Activated CD8-positive, alpha-beta memory T cell treated with anti-CD3 and anti-CD28 coated beads for 48 hours (primary cell): Measurements from ENCODE around the gene SCARF1.

Experiments used
- DNase-seq, 3 experiments: peaks; one replicate each; pipeline ENCODE4 v3.0.0-alpha.2; 2020; ENCODE audit warnings: low read depth in 2 of 3, low spot score in 2 of 3

SCARF1 gene

DNA sequence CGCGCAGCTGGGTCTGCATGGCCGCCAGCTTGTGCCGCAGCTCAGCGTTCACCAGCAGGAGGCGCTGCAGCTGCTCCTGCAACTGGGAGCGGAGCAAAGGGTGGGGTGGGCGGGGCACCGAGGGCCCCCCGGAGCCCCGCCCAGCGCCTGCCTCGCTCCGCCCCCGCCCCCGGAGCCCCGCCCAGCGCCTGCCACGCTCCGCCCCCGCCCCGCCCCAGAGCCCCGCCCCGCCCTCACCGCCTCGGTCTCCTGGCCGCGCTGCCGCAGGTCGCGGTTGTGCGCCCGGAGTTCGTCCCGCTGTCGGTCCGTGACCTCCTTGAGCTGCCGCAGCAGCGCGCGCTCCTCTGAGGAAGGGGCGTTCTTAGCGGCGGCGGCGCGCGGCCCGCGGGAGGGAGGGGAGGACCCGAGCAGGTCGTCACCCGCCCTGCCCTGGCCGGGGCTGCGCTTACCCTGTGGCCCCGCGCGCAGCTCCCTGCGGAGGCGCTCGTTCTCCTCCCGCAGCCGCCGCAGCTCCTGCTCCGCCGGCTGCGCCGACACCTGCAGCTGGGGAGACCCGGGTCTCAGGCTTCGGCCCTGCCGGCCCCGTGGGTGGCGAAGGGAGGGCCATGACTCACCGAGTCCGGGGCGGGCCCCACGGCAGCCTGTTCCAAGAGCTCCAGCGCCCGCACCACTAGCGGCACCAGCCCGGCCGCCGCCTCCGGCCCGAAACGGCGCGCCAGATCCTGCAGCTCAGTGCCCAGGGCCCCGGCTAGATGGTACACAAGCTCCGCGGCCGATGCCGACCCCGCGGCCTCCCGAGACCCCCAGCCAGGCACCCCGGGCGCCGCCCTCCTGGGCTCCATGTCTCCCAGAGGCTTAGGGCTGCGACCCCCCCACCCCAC, 3.7 kb upstream of the SCARF1 start:
- DNase-seq: peak; percentile 79 to 88 (median 83)

DNA sequence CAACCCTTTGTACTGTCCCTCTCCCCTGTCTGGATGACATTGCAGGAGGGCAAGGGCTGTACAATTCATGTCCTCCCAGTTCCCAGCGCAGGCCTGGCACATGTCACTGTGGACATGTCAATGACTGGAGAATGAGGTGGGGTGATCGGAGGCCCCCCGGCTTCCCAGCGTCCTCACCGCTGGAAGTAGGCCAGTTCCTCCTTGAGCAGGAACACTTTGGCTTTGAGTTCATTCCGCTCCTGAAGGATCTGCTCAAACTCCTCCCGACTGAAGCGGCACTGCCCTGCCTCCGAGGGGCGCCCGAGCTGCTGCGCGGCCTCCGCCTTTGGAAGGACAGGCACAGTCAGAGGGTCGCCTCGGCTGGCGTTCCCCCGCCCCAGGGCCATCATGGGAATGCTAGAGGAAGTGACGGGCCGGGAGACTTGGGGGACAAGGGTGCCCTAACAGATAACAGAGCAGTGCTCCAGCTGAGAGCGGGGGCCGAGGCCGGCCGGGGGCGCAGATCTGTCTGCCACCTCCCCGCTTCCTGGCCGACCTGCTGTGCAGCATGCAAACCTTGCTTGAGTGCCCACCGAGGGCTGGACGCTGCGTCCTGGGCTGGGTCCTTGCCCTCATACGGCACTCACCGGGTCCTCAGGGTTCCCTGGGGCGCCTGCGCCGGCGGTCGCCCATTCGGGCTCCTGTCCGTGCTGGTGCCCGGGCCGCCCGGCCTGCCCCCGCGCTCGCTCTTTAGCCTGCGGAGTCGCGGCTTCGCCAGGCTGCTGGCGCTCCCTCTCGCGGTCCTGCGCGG, 2.8 kb upstream of the SCARF1 start:
- no peak for DNase-seq

DNA sequence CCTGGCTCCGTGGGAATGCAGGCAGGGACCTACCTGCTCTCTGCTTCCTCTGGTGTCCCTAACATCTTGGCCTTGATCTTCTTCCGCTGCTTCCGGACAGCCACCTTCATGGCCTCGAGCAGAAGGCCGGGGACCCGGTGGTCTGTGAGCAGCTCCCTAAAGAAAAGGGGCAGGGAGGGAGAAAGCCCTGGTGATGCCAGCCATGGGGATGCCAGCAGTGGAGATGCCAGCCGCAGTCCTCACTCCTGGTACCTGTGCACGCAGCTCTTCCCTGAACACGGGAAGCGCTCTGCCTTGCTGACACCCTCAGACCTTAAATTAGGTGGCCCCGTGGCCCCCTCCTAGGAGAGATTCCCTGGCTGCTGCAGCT, 2.3 kb upstream of the SCARF1 start:
- DNase-seq: no peak

DNA sequence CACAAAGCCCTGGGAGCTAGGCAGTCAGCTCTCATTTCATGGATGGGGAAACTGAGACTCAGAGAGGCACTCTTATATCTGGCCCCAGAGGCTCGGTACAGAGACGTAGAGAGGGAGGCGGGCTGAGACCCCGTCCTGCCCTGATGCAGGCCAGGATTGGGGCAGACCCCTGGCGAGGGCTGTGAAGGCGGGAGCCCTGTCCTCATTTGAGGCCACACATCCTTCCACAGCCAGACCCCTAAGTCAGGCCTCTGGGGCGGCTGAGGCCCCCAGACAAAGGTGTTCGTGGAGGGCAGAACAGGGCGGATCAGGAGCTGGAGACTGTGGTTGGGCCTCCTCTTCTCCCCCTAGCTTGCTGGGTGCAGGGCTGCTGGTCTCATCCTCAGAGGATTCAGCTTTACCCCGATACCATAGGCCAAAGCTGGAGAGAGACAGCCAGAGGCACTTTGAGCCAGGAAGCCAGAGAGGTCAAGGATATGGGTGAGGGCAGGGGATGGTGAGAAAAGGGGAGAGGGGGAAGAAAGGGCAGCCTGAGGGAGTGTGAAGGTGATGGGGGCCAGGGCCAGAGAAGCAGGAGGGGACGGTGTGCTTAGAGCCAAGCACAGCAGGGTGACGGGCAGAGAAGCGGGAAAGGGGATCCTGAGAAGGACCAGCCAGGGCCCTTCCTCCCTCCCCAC, 805 bp upstream of the SCARF1 start:
- DNase-seq: no peak

DNA sequence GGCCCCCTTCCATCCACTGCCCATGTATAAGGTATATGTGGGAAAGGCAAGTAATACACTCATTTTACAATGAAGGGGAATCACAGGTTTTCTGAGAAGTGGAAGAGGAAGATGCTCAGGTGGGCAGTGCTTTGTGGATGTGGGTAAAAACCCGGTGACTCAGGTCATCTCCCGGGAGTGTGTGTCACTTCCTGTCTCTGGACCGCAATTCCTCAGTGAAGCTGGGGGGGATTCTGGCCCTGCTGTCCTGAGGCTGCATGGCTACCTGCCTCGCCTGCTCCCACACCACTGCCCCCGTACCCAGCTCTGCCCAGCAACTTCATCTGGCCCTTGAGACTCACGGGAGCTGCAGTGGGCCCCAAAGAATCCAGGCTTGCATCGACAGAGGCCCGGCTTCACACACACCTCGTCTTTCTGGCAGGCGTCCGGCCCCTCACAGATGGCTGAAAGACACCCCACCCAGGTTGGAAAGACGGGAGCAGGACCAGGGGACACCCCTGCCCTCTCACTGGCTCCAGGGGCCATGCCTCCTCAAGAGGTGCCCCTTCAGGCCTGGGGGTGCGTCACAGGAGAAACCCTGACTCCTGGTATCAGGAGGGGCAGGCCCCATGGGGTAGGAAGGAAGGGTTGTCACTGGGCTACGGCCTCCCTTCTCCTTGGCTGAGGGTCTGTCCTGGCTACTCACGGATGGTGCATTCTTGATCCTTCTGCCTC, 882 bp downstream of the SCARF1 start:
- DNase-seq: no peak

DNA sequence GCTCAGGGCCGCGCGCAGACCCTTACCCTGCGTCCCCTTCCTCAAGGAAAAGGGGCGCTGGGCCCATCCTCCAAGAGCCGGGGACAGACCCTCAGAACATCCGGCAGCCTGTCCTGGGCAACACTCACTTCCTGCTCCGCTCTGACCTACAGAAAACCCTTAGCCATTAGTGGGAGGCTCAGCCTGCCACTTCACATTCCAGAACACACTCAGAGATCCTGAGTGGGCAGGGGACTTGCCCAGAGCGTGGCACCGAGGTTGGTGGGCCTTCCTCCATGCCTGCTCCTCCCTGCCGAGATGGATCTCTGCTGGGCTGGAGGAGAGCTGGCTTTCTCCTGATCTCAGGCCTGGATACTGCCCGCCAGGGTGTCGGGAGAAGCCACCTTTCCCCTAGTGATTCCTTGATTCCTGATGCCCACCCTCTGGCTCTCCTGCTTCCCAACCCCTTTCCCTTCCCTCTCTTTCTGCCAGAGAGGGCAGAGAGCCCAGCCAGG, 1.5 kb downstream of the SCARF1 start:
- no peak for DNase-seq

DNA sequence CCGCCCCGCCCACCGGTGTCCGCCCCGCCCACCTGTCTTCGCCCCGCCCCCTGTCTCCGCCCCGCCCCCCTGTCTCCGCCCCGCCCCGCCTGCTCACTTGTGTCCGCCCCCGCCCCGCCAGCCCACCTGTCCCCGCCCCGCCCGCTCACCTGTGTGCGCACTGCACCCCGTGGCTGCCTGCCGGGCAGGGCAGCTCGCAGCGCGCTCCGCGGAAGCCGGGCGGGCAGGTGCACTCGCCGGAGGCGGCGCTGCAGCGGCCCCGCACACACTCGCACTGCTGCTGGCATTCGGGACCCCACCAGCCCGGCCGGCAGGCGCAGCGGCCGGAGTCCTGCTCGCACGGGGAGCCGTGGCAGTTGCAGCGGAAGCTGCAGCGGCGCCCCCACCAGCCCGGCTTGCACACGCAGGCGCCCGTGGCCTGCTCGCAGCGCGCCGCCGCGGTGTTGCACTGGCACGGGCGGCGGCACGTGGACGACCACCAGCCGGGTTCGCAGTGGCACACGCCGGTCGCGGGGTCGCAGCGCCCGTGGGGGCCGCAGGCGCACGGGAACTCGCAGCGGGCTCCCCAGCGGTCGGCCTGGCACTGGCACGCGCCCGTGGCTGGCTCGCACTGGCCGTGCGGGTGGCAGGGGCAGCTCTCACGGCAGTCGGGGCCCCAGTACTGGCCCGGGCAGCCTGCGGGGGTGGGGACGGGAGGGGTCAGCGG, 2.1 kb downstream of the SCARF1 start:
- no peak for DNase-seq

DNA sequence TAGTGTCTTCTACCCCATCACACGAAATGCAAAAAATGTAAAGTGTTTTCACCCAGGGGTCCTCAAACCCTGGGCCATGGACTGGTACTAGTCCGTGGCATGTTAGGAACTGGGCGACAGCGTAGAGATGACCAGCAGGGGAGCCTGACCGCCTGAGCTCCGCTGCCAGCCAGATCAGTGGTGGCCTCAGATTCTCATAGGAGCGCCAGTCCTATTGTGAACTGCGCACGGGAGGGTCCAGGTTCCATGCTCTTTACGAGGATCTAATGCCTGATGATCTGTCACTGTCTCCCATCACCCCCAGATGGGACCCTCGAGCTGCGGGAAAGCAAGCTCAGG, 4.5 kb downstream of the SCARF1 start:
- DNase-seq: no peak

DNA sequence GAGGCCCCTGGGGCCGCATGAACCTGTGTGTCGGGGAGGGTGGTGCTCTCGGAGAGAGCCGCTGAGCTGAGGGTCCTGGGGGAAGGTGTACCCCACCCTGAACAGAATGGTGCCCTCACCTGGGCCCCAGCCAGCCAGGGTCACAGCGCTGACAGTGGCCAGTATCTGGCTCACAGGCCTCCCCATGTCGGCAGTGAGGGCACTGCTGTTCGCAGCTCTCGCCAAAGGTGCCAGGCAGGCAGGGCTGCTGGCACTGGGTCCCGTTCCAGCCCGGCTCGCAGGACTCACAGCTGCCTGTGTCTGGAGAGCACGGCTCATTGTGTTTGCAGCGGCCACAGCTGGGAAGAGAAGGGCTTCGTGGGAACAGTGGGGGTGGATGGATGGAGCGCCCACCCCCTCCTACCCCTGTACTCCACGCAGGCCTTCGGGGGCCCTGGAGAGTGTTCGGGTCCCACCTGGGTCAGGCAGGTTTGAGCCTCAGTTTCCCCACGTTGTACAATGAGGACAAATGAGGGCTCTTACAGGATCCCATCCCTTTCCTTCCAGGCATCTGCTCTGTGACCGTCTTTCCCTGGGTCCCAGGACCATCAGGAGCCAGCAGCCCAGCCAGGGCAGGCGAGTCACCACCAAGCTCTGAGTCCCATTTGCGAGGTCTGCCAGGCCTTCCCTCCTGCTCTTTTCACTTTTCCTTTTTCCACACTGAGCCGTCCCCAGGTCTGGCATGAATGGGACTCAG, 5.0 kb downstream of the SCARF1 start:
- no peak for DNase-seq

DNA sequence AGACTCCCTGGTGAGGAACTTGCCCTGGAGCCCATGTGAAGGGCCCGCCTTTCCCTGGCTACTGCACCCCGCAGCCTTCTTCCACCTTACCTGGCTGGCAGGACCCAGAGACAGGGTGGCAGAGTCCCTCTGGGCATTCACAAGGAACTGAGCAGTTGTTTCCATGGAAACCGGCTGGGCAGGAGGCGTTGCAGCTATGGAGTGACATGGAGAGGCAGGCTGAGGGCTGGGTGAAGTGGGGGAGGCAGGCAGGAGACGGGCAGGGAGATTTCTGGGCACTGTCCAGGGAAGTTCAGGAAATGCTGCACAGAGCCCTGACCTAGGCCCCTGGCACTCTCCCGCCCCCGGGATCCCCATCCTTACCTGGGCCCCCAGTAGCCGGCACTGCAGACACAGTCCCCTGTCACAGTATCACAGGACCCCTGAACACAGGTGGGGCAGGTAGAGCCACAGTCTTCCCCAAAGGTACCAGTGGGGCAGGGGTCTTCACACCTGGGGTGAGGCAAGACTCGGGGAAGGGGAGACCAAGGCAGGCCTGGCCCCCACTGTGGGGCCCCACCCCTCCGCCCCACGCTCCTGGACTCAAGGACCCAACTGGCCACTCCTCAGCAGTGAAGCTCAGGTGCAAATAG, 5.9 kb downstream of the SCARF1 start:
- DNase-seq: no peak

DNA sequence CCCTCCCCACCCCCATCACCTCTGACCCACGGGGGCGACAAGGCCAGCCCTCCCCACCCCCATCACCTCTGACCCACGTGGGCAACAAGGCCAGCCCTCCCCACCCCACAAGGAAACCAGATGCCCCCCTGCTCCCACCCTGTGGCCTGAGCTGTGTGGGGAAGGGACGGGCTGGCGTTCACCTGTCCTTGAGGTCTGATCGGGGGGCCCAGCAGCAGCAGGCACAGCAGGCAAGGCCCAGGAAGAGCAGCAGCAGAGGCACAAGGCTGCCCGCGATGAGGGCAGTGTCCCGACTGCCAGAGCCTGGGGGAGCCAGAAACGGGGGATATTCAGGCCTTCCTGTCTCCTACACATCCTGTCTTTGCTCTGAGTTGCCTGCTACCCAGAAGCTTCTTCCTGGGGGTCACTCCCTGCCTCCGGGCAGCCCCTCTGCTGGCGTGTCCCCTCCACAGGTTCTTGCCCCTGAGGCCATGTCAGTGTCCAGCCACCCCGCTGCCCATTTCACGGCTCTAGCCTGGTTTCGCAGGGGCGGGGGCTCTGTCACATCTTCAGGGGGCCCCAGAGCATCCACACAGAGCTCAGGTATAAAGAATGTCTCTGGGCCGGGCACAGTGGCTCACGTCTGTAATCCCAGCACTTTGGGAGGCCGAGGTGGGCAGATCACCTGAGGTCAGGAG, 6.8 kb downstream of the SCARF1 start:
- no peak for DNase-seq

DNA sequence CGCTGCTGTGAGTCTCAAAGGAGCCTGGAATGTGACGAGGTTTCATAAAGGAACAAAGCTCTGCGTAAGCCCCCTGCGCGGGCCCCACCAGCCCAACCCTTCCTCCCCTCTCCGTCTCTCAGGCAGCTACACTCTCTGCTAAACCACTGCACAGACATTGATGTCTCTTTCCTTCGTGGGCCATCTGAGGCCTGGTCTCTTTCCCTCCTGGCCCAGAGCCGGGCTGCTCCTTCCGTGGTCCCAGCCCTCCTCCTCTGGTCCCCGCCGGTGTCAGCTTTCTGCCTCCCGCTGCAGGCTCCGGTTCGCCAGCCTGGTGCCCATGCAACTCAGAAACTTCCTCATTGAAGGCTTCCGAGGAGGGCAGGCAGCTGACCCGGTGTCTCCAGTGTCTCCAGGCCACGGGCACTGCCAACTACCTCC, 7.4 kb downstream of the SCARF1 start:
- no peak for DNase-seq

DNA sequence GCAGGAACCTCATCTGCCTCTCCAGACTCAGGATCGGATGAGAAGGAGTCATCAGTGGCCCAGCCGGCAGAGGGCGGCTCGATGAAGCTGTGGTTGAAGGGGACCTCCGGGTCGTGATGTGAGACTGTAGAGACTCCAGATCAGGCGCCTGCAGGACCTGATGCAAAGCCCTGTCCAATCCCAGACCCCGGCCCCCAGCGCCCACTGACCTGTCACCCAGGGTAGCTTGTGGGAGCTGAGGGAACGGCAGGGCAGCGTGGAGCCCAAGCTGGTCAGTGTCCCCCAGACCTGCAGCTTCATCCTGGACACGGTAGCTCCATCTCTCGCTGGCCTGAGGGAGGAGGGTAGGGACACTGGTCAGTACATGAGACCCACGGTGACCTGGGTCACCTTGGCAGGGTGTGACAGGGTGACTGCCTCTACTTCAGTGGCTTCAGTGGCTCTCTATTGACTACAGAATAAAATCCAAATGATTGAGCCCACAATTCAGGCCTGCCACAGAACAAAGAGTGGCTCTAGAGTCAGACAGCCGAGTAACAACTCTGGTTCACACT, 8.7 kb downstream of the SCARF1 start:
- no peak for DNase-seq

DNA sequence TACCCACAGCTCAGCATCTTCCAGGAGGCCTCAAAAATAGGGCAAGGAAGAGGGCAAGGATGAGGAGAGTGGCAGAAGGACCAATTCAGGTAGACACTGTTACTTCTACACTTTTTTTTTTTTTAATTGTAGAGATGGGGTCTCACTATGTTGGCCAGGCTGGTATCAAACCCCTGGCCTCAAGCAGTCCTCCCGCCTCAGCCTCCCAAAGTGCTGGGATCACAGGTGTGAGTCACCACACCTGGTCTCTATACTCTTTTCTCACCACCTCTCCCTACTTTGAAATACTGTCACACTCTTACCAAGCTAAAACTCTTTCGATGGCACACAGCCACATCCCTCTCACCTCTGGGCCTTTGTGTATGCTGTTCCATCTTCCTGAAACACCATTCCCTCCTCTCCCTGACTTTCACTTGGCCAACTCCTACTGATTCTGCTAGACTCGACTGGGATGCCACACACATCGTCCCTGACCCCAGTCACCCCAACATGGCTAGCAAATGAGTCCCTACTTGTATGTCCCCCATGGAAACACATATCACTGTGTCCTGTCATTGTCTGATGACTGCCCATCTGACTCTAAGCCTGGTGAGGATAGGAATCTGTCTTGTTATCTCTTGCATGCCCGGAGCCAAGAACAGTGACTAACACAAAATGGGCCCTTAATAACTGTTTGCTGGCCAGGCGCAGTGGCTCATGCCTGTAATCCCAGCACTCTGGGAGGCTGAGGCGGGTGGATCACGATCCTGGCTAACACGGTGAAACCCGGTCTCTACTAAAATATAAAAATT, 9.7 kb downstream of the SCARF1 start:
- DNase-seq: no peak

DNA sequence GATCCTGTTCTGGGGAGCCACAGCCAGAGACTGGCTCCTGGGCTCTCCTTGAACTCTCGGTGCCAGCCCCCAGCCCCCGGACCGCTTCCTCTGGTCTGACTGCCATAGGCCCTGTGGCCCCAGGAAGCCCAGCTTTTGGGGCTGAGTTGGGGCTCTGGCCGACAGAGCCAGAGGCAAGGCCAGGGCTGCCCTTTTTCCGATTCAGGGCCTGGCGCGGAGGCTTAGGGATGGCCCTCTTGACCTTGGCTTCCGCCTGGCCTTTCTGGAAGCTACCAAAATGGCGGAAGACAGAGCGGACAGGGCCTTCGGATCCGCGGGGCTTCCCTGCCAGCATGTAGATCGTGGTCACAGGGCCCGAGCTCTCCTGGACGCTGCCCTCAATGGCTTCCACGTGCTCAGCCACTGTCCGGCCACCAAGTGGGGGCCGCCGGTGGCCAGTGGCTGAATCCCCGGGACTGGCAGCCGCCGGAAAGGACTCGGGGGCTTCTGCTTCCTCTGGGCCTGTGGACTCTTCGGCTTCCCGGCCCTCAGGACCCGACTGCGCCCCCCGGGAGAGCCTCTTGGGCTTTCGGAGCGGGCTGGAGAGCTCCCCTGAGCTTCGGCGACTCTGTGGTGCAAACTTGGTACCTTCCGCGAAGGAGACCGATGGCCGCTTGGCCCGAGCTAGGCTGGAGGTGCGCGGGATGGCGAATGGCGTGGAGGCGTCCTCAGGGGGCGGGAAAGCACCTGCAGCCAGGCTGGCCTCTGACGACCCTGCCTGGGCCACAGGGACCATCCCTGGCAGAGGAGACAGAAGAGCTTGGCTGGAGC, 10.5 kb downstream of the SCARF1 start:
- no peak for DNase-seq

DNA sequence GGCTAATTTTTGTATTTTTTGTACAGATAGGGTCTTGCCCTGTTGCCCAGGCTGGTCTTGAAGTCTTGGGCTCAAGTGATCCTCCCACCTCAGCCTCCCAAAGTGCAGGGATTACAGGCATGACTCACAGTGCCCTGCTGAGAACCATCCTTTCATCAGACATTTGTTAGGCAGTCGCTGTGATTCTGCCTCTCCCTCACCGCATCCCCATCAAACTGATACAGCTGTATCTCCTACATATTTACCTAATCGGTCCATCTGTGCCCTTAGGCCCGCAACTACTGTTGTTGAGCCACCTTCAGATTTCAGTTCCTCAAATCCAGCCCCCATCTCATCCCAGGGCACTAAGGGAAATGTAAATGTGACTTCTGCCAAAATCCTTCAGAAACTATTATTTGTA, 14.9 kb downstream of the SCARF1 start:
- DNase-seq: no peak
